Measurements from ENCODE around the gene NEXN.

The NEXN gene

GRCh38 chr1:77888081-77888780, at the start of gene NEXN:
TSS of gene NEXN (plus strand) at chr1:77888624. CDS start at chr1:77916107, 27,483 bp downstream.
- H3K4me3 ChIP-seq (replicated peaks; ENCODE audit: low read depth, low read length) = peak within 1 kb of the TSS; percentile 82
- TF ChIP-seq CTCF (IDR thresholded peaks at IDR 0.05; ENCODE audit: low read depth, low read length, missing control alignments) = peak; percentile 6
- peak; percentile 33 for DNase-seq (ENCODE audit: extremely low read depth, low read depth)

- no peak for TF ChIP-seq CTCF (IDR thresholded peaks at IDR 0.05; ENCODE audit: low read depth, low read length, missing control alignments)
- H3K4me3 ChIP-seq (replicated peaks; ENCODE audit: low read depth, low read length) = no peak overlapping the region
- DNase-seq (ENCODE audit: extremely low read depth, low read depth) = no peak
Measured at GRCh38 chr1:77841574-77841973, 46.9 kb upstream of the NEXN start.

- TF ChIP-seq CTCF (IDR thresholded peaks at IDR 0.05; ENCODE audit: low read depth, low read length, missing control alignments) = no peak
- DNase-seq (ENCODE audit: extremely low read depth, low read depth) = no peak
- H3K4me3 ChIP-seq (replicated peaks; ENCODE audit: low read depth, low read length) = no peak overlapping the region
Measured at GRCh38 chr1:77845951-77846350, 42.5 kb upstream of the NEXN start.

GRCh38 chr1:77846966-77847365, 41.5 kb upstream of the NEXN start:
- no peak overlapping the region for H3K4me3 ChIP-seq (replicated peaks; ENCODE audit: low read depth, low read length)
- TF ChIP-seq CTCF (IDR thresholded peaks at IDR 0.05; ENCODE audit: low read depth, low read length, missing control alignments) = no peak
- no peak for DNase-seq (ENCODE audit: extremely low read depth, low read depth)

GRCh38 chr1:77847621-77848080, 40.8 kb upstream of the NEXN start:
- H3K4me3 ChIP-seq (replicated peaks; ENCODE audit: low read depth, low read length) = no peak overlapping the region
- no peak for DNase-seq (ENCODE audit: extremely low read depth, low read depth)

GRCh38 chr1:77850082-77850481, 38.3 kb upstream of the NEXN start:
- no peak for DNase-seq (ENCODE audit: extremely low read depth, low read depth)
- TF ChIP-seq CTCF (IDR thresholded peaks at IDR 0.05; ENCODE audit: low read depth, low read length, missing control alignments) = no peak
- H3K4me3 ChIP-seq (replicated peaks; ENCODE audit: low read depth, low read length) = no peak overlapping the region

More at GRCh38 chr1:77847621-77848080, 40.8 kb upstream of the NEXN start:
- no peak for TF ChIP-seq CTCF (IDR thresholded peaks at IDR 0.05; ENCODE audit: low read depth, low read length, missing control alignments)
